Midbrain (tissue), 1 donor: ENCODE results near the gene SVIL.
"Not testable (repeated sequence)": the region's sequence is repeated elsewhere in the genome, so short reads cannot be mapped to it uniquely, and the experiment has no call there.

Source experiments
- DNase-seq: peaks from one replicate; lab custom pipeline; 2025; lab: John Stamatoyannopoulos, UW

Gene SVIL

DNA sequence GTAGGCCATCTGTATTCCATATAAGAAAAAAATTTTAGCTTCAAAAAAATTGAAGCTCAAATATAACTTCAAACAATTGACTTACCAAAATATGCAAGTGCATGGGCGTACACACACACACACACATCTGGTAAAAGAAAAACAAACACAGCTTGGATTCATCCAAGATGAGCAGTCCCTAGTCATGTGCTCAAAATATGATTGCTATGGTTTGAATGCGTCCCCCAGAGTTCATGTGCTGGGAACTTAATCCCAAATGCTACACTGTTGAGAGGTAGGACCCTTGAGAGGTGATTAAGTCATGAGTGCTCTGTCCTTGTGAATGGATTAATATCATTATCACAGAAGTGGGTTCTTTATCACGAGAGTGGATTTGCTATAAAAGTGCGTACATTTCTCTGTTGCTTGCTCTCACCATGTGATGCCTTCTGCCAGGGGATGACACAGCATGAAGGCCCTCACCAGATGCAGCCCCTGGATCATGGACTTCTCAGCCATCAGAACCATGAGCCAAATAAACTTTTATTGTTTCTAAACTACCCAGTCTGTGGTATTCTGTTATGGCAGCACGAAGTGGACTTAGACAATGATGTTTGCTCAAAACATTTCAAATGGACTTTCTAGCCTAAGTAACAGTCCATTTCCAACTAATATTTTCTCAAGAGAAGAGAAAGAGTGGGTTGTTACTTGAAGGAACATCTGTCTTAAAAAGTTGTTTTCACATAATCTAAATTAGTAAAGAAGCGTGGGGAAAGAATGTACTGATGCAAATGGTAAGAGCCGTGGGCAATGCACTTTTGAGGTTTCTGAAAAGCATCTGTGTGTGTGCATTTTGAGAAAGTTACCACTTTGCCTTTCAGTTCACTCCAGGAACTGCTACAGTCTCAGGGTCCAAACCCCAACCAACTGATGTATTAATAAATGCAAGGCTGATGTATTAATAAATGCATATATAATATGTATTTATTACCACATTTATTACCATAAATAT, 15.1 kb upstream of the SVIL start:
- no peak for DNase-seq

DNA sequence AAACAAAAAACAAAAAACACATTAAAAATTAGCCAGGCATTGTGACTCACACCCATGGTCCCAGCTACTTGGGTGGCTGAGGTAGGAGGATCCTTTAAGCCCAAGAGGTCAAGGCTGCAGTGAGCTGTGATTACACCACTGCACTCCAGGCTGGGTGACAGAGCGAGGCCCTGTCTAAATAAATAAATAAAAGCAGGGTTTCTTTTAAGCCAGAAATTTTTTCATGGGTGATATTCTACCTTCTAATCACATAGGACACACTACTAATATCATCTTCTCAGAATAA, 14.2 kb upstream of the SVIL start:
- no peak for DNase-seq

DNA sequence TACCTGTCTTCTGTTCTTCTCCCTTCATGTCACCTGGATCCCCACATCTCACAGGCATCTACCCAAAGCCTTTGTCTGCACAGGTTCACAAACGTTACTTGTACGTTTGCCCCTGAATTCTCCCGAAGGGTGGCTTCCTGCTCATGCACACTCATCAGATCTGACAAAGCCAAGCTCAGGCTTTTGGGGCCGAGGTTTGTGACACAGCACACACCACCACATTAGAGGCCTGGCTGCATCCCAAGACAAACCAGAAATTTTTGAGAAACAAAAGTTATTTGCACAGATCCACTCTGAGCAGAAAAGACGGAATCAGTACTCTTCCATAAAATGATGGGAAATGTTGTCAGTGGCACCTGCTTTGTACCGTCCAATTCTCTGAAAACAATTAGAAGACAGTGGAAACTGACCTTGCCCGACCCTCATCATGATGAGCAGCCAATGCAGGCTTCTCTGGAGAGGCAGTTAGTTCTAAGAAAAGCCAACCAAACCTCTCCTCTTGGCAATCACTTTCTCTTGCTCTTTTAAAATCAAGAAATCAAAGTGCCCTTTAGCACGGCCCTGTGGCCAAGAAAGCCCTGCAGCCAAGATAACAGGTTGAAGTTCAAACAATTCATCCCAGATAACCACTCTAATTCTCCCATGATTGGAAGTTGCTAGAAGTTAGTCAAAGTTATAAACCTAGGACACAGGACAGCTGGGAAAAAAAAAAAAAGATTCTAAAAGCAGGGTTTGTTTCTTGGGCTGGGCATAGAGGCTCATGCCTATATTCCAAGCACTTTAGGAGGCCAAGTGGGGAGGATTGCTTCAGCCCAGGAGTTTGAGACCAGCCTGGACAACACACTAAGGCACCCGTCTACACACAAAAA, 13.6 kb upstream of the SVIL start:
- no peak for DNase-seq

DNA sequence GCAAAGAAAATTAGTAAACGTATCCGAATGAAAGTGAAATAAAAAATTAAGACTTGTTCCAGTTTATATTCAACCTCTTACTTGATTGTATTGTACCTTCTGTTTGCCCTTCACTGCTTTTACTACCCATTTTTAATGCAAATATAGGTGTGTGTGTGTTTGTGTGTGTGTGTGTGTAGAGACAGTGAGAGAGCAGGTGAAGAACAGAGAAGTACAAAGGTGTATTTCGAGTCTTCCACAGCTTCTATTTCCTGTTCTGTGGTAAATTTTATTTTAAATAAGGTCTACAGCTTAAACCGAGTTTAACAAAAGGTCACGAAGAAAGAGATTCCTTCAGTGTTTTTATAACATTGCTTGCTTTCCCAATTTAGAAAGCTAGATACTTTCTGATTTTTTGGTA, 12.7 kb upstream of the SVIL start:
- no peak for DNase-seq

- no peak for DNase-seq
Observed at GRCh38 chr10:29646960-29647461, 12.2 kb upstream of the SVIL start.

DNA sequence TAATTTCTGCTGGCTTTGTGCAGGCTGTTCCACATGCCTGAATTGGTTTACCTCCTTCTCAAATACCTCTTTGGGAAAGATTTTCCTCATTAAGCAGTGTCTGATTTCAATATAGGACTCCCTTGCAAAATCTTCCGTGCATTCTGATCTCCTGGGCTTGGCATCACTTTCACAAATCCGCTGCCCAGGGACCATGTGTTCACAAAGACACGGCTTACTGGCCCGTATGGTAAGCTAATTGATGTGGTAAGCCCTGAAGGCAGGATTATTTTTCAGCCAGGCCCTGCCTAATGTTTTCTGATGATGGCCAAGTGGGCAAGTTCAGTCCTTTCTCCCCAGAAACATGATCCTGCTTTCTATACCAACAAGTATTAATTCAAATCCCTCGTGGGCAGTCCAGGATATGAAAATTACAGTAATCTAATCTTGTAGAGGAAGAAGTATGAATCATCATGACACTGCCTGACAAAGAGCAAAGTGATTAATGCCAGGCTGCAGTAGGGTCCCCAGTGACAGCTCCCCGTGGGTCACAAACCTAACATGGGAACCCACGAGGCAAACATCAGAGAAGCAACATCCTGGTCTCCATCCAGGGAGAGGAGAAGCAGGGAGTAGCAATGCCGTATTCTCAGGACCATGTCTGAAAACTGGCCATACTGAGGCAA, 11.6 kb upstream of the SVIL start:
- no peak for DNase-seq

GRCh38 chr10:29643771-29644501, 9.2 kb upstream of the SVIL start:
- no peak for DNase-seq

DNA sequence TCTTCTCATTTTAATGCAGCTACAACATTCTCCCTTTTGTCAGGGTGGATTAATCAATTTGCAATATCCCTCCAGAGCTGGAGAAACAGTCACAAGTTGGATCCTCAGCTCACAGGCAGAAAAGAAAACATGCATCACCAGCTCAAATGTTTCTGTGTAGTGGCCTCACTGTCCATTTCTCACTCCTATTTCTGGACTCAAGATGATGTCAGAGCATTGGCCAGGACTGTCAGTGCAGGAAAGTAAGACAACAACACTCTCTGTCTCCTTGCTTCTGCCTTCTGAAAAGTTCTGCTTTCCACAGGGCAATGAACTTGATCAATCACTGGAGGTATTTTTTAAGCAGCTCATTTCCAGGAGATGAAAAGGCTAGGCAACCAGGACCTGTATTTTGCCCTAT, 8.2 kb upstream of the SVIL start:
- DNase-seq = no peak

GRCh38 chr10:29637537-29637936, 2.8 kb upstream of the SVIL start:
- no peak for DNase-seq

DNA sequence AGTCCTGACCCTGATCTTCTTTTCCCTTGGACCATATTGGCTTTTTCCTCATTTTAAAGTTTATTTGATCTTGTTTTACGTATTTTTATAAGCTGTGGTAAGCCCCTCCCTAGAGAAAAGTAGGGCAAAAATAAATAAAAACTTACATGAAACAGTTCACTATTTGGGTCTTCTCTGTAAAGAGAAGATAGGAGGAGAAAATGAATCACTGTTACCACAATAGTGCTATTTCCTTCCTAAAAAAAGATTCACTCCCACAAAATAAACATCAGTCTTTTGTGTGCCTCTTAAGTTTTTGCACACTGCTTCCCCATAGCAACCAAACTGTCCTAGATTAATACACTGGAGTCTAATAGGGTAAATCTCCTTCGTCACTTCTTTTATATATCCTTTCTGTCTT, 1.4 kb upstream of the SVIL start:
- DNase-seq = no peak

- DNase-seq = no peak
Observed at GRCh38 chr10:29635711-29636144, 957 bp upstream of the SVIL start.

GRCh38 chr10:29634105-29634504, 666 bp downstream of the SVIL start:
- no peak for DNase-seq

DNA sequence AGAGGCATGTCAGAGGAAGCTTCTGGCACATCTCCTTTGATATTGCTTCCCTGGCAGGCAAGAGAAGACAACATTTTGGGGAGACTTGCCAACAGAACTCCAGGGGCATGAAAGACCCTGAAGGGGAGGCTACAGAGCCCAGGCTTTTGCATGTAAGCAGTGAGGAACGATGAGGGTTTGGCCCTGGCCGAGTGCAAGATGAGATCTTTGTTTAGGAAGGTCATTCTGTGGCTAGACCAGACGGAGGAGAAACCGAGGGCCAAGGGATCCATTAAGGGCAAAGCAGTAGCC, 3.8 kb downstream of the SVIL start:
- no peak for DNase-seq

DNA sequence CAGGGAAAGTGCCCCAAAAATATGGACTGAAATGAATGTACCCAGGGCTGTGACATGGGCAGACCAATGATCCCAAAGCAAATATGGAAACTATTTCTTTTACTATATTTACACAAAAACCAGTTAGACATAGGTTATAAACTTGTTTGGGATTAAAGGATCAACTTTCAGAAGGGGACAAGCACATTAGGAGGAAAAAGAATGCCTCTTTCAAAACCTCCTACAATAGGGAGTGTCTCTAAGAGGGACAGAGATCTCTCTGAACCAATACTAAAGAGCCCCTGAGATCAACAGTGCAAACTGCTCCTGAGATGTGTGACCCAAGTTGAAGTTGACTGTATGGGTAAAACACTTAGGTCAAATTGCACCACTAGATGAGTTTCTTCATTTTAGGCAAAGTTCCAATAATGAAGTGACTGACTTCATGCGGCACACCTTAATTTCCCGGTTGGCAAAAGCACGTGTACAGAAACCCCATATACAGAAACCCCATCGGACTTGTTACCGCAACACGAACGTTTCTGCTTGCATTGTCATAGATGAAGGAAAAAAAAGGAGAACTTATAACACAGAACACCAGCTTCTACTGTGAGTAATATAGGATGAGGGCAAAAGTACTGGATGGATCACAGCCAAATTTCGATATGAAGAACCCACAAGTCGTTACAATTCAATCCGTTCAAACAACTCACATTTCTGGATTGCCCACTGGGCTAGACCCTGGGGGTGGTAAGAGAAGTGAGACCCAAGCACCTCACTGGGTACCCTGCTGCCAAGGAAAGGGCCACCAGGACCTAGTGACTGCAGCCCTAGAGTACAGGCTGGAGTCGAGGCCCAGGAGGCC, 4.3 kb downstream of the SVIL start:
- DNase-seq = no peak

DNA sequence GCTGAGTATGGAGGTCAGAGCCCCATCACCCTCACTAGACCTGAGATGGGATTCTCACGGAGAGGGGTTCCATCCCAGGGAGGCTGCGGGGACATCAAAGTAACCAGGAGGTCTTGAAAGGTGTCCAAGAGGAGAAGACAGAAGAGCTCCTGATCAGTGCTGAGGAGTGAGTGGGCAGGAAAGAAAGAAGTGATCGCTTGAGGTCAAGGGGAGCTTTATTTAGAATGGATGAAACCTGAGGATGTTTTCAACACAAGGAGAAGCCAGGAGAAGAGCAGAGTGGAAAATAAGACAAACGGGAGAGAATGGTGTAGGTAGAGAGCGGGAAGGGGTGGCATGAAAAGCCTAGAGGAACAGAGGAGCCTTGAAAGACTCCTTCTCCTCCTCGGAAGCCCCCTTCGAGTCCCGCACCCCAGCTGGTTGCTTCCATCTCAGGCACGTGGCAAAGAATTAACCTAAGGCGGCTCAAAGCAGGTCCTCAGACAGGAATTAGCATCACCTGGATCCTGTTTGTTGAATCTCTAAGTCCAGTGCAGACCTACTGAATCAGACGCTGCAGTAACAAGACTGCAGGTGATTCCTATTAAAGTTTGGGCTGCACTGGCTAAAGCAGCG, 5.8 kb downstream of the SVIL start:
- DNase-seq = no peak

GRCh38 chr10:29628311-29628710, 6.5 kb downstream of the SVIL start:
- DNase-seq = no peak

GRCh38 chr10:29627201-29628132, 7.3 kb downstream of the SVIL start:
- DNase-seq = no peak

DNA sequence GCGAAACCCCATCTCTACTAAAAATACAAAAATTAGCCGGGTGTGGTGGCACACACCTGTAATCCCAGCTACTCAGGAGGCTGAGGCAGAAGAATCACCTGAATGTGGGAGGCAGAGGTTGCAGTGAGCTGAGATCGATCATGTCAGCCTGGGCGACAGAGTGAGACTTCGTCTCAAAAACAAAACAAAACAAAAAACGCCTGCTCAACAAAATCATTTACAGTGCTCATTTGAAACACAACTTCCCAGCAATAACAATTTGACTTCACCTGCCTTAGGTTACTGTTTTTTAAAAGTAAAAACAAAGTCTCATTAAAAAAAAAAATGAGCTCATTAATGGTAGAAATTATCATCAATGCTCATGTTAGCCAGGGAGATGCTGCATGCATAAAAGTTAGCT, 10.4 kb downstream of the SVIL start:
- DNase-seq = not testable (repeated sequence)

DNA sequence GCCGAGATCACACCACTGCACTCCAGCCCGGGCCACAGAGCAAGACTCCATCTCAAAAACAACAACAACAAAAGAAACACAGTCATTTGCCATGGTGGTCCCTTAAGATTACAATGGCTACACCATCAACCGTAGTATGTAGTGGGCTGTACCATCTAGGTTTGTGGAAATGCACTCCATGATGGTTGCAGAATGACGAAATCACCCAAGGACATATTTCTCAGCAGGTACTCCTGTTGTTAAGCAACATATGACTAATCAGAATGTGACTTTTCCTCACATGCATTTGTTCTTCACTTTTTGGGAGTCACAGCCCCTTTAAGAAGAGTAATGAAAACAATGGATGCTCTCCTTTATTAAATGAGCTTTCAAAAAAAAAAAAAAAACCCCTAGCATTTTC, 11.0 kb downstream of the SVIL start:
- no peak for DNase-seq
